Measurements from ENCODE around the gene TGFBR3.

TGFBR3 gene

DNA sequence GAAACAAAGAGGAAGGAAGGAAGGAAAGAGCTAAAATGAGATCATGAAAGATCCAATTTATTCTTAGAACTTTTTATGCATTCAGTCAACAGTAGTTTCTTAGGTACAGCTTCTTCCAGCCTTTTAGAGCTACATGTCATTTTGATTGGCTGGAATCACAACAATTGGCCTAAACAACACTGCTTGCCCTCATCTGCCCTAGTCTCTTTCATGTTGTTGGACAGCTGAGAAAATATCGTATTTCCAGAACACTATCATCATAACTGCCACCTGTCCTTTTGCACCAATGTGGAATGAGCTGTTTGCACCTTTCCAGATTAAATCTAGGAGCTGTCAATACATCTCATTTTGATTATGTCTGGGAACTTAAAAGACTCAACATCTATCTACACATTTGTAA, 161.7 kb downstream of the TGFBR3 start:
- H3K9ac ChIP-seq: no peak overlapping the region
- TF ChIP-seq, protein P1, sequence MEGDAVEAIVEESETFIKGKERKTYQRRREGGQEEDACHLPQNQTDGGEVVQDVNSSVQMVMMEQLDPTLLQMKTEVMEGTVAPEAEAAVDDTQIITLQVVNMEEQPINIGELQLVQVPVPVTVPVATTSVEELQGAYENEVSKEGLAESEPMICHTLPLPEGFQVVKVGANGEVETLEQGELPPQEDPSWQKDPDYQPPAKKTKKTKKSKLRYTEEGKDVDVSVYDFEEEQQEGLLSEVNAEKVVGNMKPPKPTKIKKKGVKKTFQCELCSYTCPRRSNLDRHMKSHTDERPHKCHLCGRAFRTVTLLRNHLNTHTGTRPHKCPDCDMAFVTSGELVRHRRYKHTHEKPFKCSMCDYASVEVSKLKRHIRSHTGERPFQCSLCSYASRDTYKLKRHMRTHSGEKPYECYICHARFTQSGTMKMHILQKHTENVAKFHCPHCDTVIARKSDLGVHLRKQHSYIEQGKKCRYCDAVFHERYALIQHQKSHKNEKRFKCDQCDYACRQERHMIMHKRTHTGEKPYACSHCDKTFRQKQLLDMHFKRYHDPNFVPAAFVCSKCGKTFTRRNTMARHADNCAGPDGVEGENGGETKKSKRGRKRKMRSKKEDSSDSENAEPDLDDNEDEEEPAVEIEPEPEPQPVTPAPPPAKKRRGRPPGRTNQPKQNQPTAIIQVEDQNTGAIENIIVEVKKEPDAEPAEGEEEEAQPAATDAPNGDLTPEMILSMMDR (conservative IDR thresholded peaks at IDR 0.05; ENCODE audit: low read depth, low read length): no peak
- no peak overlapping the region for H3K27ac ChIP-seq
- H3K4me2 ChIP-seq: no peak overlapping the region
- H3K27me3 ChIP-seq (ENCODE audit: insufficient read depth, low read depth): no peaks in the 10 kb centered on the region
- H3K4me1 ChIP-seq (ENCODE audit: low read depth, poor library complexity, severe bottlenecking): no peaks in the 10 kb centered on the region
- H3K4me3 ChIP-seq (IDR thresholded peaks at IDR 0.05; ENCODE audit: insufficient read depth, low read depth, low read length): no peak overlapping the region
- no peak overlapping the region for H2AFZ ChIP-seq (ENCODE audit: low read depth)
- H4K20me1 ChIP-seq (ENCODE audit: insufficient read depth): no peaks in the 10 kb centered on the region
- no peaks in the 10 kb centered on the region for H3K79me2 ChIP-seq (ENCODE audit: insufficient read depth, low read depth)
- no peaks in the 10 kb centered on the region for H3K36me3 ChIP-seq (ENCODE audit: insufficient read depth)

DNA sequence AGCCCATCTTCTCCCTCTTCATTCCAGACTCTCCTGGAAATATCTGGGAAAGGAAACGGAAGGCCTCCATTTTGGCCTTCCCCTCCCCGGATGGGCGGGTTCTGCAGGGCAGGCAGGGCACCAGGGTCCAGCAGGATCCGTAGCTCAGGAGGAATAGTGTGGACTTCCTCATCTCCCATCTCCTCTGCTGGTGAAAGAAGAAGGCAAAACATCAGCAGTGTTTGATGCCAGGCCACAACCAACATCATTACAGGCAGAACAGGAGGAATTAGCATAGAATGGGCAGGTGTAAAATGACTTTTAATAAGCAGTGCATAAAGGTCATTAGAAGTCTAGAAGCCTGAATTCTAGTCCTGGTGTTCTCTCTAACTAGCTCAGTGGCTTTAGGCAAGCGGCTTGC, 165.9 kb downstream of the TGFBR3 start:
- Histone ChIP-seq H4K20me1 (ENCODE audit: insufficient read depth) (no peaks in the 10 kb centered on the region), H3K79me2 (ENCODE audit: insufficient read depth, low read depth) (no peaks in the 10 kb centered on the region), H3K9ac (no peak overlapping the region), H2AFZ (ENCODE audit: low read depth) (no peak overlapping the region), H3K27me3 (ENCODE audit: insufficient read depth, low read depth) (no peaks in the 10 kb centered on the region), H3K4me1 (ENCODE audit: low read depth, poor library complexity, severe bottlenecking) (no peaks in the 10 kb centered on the region), H3K4me2 (no peak overlapping the region), H3K27ac (no peak overlapping the region), H3K4me3 (IDR thresholded peaks at IDR 0.05; ENCODE audit: insufficient read depth, low read depth, low read length) (no peak overlapping the region), H3K36me3 (ENCODE audit: insufficient read depth) (no peaks in the 10 kb centered on the region)
- TF ChIP-seq, protein P1 (conservative IDR thresholded peaks at IDR 0.05; ENCODE audit: low read depth, low read length): no peak

DNA sequence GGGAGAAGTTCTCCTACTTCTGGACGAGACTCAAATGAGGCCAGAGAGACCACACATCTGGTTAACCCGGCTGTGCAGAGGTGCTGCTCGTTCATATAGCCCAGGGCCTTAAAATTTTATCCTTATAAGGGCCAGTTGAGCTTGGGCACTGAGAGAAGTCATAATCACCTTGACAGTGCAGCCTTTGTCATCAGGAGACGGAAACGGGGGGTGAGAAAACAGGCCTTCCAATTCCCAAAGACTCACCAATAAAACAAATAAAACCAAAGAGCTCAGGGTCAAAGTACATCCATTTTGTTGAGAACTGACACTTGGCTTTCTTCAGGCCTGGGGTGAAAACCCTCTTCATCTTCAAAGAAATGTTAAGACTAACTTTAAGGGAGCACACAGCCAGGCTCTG, 167.1 kb downstream of the TGFBR3 start:
- Histone ChIP-seq H3K27me3 (ENCODE audit: insufficient read depth, low read depth) (no peaks in the 10 kb centered on the region), H3K9ac (no peak overlapping the region), H3K79me2 (ENCODE audit: insufficient read depth, low read depth) (no peaks in the 10 kb centered on the region), H3K4me3 (IDR thresholded peaks at IDR 0.05; ENCODE audit: insufficient read depth, low read depth, low read length) (no peak overlapping the region), H2AFZ (ENCODE audit: low read depth) (no peak overlapping the region), H4K20me1 (ENCODE audit: insufficient read depth) (no peaks in the 10 kb centered on the region), H3K27ac (no peak overlapping the region), H3K36me3 (ENCODE audit: insufficient read depth) (no peaks in the 10 kb centered on the region), H3K4me1 (ENCODE audit: low read depth, poor library complexity, severe bottlenecking) (no peaks in the 10 kb centered on the region), H3K4me2 (no peak overlapping the region)
- TF ChIP-seq, protein P1 (conservative IDR thresholded peaks at IDR 0.05; ENCODE audit: low read depth, low read length): no peak

DNA sequence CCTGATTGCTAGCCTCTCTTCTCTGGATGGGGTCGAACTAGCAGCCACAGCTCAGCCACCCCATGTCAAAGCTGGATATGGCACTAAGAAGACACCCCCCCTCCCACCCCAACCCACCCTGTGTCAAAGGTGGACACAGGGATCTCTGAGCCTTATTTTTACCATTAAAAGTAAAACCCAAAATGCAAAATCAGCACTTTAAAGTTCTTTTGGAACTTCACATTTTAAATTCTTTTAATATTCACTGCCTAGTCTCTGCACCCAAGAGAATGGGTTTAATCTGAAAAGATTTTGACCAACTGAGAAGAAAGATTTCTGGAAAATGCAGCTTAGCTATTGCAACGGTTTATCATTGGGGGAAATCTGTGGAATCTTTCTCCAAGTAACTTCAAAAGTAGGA, 167.6 kb downstream of the TGFBR3 start:
- no peaks in the 10 kb centered on the region for H4K20me1 ChIP-seq (ENCODE audit: insufficient read depth)
- H3K79me2 ChIP-seq (ENCODE audit: insufficient read depth, low read depth): no peaks in the 10 kb centered on the region
- no peak overlapping the region for H3K4me3 ChIP-seq (IDR thresholded peaks at IDR 0.05; ENCODE audit: insufficient read depth, low read depth, low read length)
- no peak overlapping the region for H3K4me2 ChIP-seq
- no peaks in the 10 kb centered on the region for H3K36me3 ChIP-seq (ENCODE audit: insufficient read depth)
- no peak overlapping the region for H3K9ac ChIP-seq
- H3K27me3 ChIP-seq (ENCODE audit: insufficient read depth, low read depth): no peaks in the 10 kb centered on the region
- no peaks in the 10 kb centered on the region for H3K4me1 ChIP-seq (ENCODE audit: low read depth, poor library complexity, severe bottlenecking)
- no peak overlapping the region for H2AFZ ChIP-seq (ENCODE audit: low read depth)
- no peak overlapping the region for H3K27ac ChIP-seq
- TF ChIP-seq, protein P1 (conservative IDR thresholded peaks at IDR 0.05; ENCODE audit: low read depth, low read length): no peak
